ENCODE results near the gene CRYBA2.

Gene CRYBA2, protein sequence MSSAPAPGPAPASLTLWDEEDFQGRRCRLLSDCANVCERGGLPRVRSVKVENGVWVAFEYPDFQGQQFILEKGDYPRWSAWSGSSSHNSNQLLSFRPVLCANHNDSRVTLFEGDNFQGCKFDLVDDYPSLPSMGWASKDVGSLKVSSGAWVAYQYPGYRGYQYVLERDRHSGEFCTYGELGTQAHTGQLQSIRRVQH

DNA sequence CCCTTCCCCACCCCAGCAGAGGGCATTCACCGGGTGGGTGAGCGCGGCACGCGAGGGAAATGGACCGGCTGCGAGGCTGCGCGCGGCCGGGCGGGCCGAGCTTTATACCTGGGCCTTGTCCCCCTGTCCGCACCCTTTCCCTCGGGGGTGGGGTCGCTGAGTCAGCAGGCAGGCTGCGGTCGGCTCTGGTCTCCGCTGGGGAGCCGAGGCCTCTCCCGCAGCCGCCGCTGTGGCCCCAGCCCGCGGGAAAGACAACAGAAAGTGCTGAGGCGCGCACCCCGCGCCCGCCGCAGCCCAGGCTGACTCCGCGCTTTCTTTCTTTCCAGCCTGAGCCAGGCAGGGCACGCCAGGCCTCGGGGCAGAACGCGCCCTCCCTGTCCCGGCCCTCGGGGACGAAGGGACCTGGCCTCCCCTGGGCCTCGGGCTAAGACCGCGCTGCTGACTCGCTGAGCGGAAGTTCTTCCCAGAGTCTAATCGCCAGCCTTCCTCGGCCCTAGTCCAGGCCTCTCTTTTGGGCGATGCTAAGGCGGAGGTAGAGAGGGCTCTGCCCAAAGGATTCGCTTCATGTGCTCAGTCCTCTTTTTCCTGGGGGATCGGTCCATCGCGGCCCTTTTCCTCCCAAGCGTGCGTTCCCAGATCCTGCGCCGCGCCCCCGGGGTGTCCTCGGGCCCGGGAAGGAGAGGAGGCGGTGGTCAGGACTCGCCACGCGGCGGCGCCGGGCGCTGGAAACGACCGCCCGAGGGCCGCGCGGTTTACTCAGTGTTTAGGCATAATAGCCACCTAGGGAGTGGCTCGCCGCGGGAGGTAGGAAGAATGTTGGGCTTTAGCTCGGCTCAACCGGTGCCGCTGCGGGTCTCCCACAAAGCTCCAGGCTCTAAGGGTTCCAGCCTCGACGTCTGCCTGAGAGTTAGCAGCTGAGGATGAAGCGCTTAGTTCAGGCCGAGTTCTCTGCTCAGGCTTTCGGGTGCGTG, at the start of gene CRYBA2:
Gene CRYBA2 (minus strand): TSS at position 78 of the 971 bp plus-strand sequence. CDS start 246 bp downstream, outside the sequence.
- DNase-seq = peak; percentile 23

DNA sequence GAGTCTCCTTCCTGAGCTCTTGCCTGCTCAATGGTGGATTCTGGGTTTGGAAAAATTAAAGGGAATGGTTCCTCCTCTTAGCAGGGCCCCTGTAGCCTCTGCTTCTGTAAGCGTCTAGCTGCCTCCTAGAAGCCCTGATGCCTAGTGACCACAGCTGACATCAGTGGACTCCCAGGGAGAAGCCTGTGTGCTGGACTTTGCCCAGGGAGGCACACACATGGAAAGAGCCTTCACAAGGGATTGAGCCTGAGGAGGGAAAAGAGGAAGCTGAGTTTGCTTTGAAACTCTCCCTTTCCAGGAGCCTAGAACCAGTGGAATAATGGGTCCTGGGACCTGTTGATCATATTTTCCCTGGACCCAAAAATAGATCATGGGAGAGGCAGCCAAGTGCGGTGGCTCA, 49.5 kb upstream of the CRYBA2 start:
- no peak for DNase-seq

DNA sequence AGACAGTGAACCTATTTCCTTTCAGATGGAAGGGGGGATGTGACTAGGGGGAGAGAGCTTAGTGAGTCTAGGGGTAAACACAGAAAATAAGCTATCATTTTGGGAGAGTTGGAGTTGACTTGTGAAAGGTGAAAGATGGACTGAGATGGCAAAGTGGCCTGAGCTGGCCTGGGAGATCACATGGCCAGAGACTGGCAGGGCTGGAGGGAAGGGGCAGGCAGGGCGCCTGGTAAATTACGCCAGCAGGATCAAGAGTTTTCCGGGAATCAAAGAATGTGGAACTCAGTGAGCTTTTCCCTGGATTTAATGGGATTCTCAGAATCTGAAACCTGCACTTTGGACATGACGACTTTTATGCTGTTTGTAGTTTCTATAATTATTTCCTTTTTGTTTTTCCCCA, 48.9 kb upstream of the CRYBA2 start:
- DNase-seq = no peak

DNA sequence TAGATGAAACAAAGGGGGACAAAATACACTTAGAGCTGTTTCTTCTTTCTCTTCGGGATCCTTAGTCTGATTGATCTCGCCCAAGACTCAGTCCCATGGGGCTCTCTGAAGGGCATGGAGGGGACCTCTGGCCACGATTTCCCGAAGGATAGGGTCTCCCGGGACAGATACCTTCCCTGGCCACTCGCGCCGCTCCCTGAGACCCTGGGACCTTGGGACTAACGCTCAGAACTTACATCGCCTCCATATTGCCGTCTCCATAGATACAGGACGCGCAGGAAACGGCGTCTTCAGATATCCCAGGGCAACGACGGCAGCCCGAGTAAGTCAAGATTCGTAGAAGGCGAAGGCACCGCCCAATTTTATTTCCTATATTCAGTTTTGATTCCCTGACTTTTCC, 48.0 kb upstream of the CRYBA2 start, which contains the start of gene CFAP65:
Gene CFAP65 (minus strand): TSS at position 265 of the 400 bp plus-strand sequence. CDS start 2,468 bp downstream, outside the sequence.
- peak; percentile 23 for DNase-seq

GRCh38 chr2:219038600-219038999, 45.4 kb upstream of the CRYBA2 start:
- no peak for DNase-seq

- no peak for DNase-seq
These were observed 44.7 kb upstream of the CRYBA2 start for GRCh38 chr2:219037783-219038499.

- no peak for DNase-seq
These were observed 42.7 kb upstream of the CRYBA2 start for GRCh38 chr2:219035942-219036341.

DNA sequence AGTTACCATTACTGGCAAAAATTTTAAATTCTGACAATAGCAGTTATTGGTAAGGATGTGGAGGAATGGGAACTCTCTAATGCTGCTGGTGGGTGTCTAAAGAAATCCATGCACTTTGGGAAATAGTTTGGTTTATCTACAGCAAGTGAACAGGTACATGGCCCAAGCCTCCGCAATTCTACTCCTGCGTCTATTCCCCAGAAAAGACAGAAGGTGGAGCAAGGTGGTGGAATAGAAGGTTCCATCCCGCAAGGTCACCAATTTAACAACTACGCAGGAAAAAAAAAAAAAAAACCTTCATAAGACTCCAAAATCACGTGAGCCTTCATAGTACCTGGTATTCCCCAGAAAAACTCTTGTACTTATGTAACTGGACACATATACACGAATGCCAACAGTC, 41.6 kb upstream of the CRYBA2 start:
- no peak for DNase-seq

DNA sequence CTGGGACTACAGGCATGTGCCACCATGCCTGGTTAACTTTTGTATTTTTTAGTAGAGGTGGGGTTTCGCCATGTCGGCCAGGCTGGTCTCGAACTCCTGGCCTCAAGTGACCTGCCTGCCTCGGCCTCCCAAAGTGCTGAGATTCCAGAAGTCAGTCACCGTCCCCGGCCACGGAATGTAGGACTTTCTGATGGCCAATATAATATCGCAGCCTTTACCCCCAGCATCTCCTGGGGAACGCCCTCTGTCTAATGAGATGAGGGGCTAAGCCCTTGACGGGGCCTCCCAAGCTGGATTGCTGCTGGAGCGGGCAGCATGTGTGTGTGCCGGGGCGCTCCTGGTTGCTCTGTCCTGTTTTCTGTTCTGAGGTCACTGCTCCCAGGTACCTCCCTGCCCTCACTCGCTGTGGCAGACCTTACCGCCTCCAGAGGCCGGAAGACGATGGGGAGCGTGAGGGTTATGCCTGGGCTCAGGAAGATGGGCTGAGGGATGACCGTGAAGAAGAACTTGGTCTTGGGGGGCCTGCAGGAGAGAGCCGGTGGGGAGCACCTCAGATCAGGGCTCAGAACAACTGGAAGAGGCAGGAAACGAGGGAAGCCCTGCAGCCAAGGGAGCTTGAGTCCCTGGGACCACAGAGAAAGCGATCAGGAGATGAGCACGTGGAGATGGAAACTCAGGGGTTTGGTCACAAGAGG, 39.0 kb upstream of the CRYBA2 start:
- DNase-seq = no peak

- DNase-seq = no peak
These were observed 38.0 kb upstream of the CRYBA2 start for GRCh38 chr2:219031005-219031738.

GRCh38 chr2:219030177-219030940, 37.1 kb upstream of the CRYBA2 start:
- no peak for DNase-seq

- peak; percentile 76 for DNase-seq
These were observed 36.6 kb upstream of the CRYBA2 start for GRCh38 chr2:219029829-219030165.

DNA sequence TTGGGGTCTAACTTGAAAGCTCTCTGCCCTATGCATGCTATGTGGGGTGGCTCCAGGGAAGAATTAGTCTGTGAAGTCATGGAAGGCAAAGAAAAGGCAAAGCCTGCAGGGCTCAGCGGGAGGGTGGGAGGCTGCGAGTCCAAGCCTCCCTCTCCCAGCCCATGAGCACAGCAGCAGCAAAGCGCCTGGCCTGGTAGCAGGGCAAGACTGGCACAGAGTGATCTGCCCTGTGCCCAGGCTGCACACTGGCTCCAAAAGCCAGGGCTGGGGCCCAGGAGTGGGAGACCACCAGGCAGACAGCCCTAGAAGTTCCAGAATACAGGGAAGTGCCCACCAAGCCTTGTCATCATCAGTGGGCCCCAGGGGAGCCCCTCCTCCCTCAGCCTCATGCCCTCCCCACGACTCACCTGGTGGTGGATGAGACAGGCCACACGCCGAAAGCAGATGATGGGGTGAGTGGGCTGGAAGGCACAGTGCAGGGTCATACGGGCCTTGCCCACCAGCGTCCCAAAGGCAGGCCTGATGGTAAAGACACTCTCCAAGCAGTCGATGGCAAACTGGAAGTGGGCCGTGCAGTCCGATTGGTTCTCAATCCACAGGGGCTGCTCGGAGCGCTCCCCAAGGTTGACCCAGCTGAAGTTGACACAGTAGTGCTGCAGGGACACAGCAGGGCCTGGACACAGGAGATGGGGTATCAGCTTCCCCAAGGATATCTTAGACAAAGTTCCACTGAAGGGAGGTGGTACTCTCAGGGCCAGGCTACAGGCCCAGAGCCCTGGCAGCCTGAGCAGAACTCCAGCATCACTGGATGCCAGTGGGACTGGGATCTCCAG, 36.0 kb upstream of the CRYBA2 start:
- no peak for DNase-seq

DNA sequence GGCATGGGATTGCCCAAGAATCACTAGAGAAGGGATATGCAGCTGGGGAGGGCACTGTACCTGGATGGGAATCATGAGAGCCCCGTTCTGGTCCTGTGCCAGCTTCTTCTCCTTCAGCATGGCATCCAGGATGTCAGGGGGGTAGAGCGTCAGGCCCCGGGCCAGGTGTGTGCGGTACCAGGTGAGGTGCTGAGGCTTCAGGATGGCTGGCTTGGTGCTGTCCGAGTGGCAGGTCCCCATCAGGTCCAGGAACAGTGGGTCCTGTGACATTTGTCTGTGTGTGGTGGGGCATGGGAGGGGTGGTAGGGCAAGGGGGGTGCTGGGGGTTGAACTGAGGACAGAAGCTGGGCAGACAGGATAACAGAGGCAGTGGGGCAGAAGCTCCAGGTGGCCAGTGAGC, 34.9 kb upstream of the CRYBA2 start:
- DNase-seq = no peak

DNA sequence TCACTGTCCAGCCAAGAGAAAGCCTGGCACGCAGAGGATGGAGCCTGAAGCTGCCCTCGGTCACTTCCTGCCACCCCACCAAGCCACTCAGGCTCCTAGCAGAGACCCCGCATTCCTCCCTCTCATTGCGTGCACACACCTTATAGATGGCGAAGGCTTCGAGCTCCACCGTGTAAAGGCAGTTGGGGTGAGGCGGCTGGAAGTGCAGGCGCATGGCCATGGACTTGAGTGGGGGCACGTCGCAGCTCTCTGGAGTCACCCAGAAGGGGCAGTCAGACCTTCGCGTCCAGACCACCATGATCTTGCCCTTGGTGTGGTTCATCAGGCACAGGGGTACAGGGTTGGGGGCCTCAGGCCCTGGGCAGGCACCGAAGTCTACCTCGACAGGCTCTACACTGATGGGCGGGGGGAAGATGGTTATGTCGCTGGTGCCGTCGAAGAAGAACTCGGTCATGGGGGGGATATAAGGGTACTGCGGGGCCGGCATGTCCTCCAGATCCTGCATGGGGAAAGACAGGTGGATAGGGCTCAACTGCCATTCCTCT, 34.4 kb upstream of the CRYBA2 start:
- DNase-seq = no peak

- no peak for DNase-seq
These were observed 33.7 kb upstream of the CRYBA2 start for GRCh38 chr2:219026946-219027345.

DNA sequence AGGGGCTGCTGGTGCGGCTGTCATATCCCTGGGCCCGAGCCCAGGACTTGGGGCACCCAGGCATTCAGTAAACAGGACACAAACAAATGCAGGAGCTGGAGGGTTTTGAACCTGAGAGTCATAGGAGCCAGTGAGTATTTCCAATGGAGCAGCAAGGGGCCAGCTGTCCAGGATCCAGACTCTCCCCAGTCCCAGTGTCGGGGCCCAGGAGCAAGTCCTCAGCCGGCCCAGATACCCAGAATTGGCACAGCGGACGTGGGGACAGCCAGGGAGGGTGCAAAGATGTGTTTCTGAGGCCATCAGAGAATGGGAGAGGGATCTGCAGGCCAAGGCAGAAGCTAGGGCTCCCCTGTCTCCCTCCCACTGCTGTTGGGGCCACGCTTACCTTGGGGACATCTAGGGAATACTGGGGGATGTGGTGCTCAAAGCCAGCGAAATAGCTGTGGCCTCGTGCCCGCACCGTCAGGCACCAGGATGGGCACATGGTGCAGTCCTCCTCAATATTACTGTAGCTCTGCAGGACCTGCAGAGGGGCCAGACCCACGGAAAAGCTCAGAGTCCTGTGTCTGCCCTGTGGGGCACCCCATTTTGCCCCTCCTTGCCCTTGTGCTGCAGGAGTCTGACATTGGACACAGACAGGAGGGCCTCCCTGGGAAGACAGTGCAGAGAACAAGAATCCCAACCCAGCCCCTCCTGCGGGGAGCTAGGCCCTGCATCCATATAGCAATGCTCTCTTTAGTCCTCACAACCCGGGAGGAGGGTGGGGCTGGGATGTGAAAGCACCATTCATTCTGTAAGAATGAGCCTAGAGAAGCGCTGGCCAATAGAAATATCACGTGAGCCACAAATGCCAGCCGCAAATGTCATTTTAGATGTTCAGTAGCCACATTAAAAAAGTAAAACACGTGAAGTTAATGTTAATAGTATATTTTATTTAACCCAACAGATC, 32.7 kb upstream of the CRYBA2 start:
- DNase-seq = no peak

- no peak for DNase-seq
These were observed 30.8 kb upstream of the CRYBA2 start for GRCh38 chr2:219024059-219024458.

DNA sequence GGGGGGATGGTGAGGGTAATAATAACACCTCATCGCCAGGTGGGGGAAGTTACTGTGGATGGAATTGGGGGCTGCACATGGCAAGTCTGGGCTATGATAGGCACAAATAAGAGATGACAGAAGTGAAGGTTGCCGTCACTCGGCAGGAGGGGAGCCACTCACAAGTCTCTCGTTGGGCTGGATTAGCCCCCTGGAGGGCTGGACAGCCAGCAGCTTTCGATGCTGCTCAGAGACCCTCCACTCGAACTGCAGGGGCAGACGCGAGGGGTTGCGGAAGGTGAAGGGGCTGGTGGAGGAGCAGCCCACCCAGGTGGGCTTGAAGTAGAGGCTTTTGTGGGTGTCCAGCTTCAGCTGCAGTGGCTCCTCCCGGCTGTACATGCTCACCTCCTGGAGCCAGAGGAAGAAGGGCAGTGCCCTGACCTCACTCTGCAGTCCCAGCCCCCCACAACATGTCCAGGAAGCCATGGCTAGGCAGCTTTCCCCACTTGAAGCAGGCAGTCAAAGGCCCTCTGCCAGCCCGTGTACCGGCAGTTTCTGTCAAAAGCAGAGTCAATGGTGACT, 29.9 kb upstream of the CRYBA2 start:
- DNase-seq = no peak

All from activated naive CD4-positive, alpha-beta T cell treated with Interleukin-2 at 50 U/mL for 16 hours (primary cell).